ENCODE results near the gene PPP2R1B. TPM values are rescaled to one million over a fixed set of nuclear protein-coding genes. Genes with fewer than 3 reads are reported as not detected.
A peak's percentile ranks its signal among the peaks of the same experiment; 100 is the strongest.

The PPP2R1B gene
- total RNA-seq, 2 donors from 2014 or later: 24.7 to 41.5 TPM

DNA sequence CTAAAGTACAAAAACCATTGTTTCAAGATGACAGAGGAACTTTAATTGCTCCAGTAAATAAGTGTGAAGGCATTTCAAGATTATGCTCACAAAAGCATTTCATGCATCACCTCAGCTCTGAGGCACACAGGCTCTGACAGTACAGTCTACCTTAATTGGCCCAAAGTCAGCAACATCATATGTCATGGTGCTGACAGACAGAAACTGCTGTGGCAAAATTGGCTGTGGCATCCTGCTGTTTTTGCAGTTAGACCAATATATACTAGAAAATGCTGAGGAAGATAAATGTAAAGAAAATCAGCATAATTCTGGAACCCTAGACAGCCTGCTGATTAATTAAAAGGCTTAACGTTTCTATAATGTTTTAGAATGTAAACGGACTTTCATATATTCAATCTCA lies 34.9 kb upstream of the PPP2R1B start:
- Histone ChIP-seq H3K36me3 (replicated peaks in 1 of 2; ENCODE audit: insufficient read depth in 1 of 2, low read depth in 2 of 2) (no peaks in the 10 kb centered on the region), H3K4me3 (no peak overlapping the region), H3K27ac (peak overlapping the region in 3 of 4 donors; percentile 8 to 81 (median 29)), H3K4me1 (peaks cover 27% of the 10 kb centered on the region), H3K9me3 (no peaks in the 10 kb centered on the region), H3K27me3 (no peaks in the 10 kb centered on the region)
- intact Hi-C loops (cut with DNase I): no loop called here
- WGBS, 2 donors: 36 to 49% methylated on average over 2 of the region's 2 CpGs
- ATAC-seq (peak; percentile 57), DNase-seq (peak in 2 of 4 donors; percentile 27 to 39)
- TF ChIP-seq, protein P1, sequence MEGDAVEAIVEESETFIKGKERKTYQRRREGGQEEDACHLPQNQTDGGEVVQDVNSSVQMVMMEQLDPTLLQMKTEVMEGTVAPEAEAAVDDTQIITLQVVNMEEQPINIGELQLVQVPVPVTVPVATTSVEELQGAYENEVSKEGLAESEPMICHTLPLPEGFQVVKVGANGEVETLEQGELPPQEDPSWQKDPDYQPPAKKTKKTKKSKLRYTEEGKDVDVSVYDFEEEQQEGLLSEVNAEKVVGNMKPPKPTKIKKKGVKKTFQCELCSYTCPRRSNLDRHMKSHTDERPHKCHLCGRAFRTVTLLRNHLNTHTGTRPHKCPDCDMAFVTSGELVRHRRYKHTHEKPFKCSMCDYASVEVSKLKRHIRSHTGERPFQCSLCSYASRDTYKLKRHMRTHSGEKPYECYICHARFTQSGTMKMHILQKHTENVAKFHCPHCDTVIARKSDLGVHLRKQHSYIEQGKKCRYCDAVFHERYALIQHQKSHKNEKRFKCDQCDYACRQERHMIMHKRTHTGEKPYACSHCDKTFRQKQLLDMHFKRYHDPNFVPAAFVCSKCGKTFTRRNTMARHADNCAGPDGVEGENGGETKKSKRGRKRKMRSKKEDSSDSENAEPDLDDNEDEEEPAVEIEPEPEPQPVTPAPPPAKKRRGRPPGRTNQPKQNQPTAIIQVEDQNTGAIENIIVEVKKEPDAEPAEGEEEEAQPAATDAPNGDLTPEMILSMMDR (IDR thresholded peaks at IDR 0.05): no peak
- no peak for TF ChIP-seq POLR2A (IDR thresholded peaks at IDR 0.05)

DNA sequence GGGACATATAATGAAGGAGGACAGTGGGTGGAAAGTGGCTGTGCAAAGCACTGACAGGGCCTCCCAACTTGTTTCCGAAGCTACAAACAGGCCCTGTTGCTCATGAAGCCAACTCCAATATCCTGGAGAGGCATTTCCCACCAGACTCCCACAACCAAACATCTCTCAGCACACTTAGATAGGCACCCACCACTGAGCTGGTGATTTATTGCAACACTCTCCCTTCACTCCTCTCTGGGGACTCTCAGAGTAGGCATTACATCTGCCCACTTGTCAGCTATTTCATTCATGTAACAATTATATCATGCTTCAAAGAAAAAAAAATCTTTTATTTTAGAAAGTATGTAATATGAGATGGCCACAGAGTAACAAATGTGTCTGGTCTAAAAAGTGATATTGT lies 32.1 kb upstream of the PPP2R1B start:
- no peaks in the 10 kb centered on the region for H3K27me3 ChIP-seq
- WGBS, 2 donors: 96 to 100% methylated on average over 1 of the region's 1 CpG
- DNase-seq (no peak), ATAC-seq (no peak)
- no peaks in the 10 kb centered on the region for H3K9me3 ChIP-seq
- no peak overlapping the region for H3K4me3 ChIP-seq
- H3K4me1 ChIP-seq: peaks cover 35% of the 10 kb centered on the region
- H3K36me3 ChIP-seq (replicated peaks in 1 of 2; ENCODE audit: insufficient read depth in 1 of 2, low read depth in 2 of 2): no peaks in the 10 kb centered on the region
- H3K27ac ChIP-seq: no peak overlapping the region
- TF ChIP-seq, protein P1 (IDR thresholded peaks at IDR 0.05): no peak
- TF ChIP-seq POLR2A (IDR thresholded peaks at IDR 0.05): no peak
- intact Hi-C loops (cut with DNase I): no loop called here

DNA sequence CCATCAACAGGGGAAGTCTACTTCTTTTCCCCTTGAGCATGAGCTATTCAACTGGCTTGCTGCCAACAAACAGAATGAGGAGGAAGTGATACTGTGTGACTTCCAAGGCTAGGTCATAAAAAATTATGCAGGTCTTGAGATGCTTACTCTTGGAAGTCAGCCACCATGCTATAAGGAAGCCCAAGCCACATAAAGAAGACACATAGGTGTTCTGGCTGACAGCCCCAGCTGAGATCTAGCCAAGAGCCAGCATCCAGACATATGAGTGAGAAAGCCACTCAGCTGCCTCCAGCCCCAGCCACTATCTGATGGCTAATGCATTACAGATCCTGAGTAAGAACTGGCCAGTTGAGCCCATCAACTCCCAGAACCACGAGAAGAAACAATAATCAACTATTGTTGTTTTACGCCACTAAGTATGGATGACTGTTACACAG lies 31.0 kb upstream of the PPP2R1B start:
- no peak overlapping the region for H3K4me3 ChIP-seq
- 92 to 95% methylated on average over 2 of the region's 2 CpGs for WGBS, 2 donors
- H3K4me1 ChIP-seq: peaks cover 35% of the 10 kb centered on the region
- H3K27ac ChIP-seq: no peak overlapping the region
- TF ChIP-seq, protein P1 (IDR thresholded peaks at IDR 0.05): no peak
- TF ChIP-seq POLR2A (IDR thresholded peaks at IDR 0.05): no peak
- peak in 1 of 4 donors; percentile 33 for DNase-seq
- no peaks in the 10 kb centered on the region for H3K27me3 ChIP-seq
- intact Hi-C loops (cut with DNase I): no loop called here
- no peak for ATAC-seq
- no peaks in the 10 kb centered on the region for H3K9me3 ChIP-seq
- H3K36me3 ChIP-seq (replicated peaks in 1 of 2; ENCODE audit: insufficient read depth in 1 of 2, low read depth in 2 of 2): no peaks in the 10 kb centered on the region

DNA sequence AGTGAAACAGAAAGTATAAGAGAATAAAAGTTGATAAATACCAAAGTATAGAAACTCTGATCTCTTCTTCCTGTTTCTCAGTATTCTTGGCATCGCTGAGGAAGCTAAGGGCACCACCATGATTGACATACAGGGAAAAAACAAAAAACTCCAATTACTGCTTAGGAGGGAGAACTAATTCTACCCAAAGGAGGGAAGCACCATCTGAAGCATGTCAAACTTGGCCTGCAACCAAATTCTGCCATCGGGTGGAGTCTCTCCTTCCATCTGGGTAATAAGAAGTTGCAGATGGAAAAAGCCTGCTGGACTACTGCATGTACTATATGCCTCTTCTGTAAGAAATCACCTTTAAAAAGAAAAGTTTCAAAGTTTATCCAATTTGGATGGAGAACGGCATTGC lies 30.5 kb upstream of the PPP2R1B start:
- H3K27me3 ChIP-seq: no peaks in the 10 kb centered on the region
- H3K4me3 ChIP-seq: no peak overlapping the region
- TF ChIP-seq, protein P1 (IDR thresholded peaks at IDR 0.05): no peak
- no peak for TF ChIP-seq POLR2A (IDR thresholded peaks at IDR 0.05)
- peak overlapping the region in 1 of 4 donors; percentile 25 for H3K27ac ChIP-seq
- H3K4me1 ChIP-seq: peaks cover 32% of the 10 kb centered on the region
- WGBS, 2 donors: 80 to 86% methylated on average over 3 of the region's 3 CpGs
- ATAC-seq (no peak), DNase-seq (no peak)
- no peaks in the 10 kb centered on the region for H3K36me3 ChIP-seq (replicated peaks in 1 of 2; ENCODE audit: insufficient read depth in 1 of 2, low read depth in 2 of 2)
- intact Hi-C loops (cut with DNase I): no loop called here
- no peaks in the 10 kb centered on the region for H3K9me3 ChIP-seq

DNA sequence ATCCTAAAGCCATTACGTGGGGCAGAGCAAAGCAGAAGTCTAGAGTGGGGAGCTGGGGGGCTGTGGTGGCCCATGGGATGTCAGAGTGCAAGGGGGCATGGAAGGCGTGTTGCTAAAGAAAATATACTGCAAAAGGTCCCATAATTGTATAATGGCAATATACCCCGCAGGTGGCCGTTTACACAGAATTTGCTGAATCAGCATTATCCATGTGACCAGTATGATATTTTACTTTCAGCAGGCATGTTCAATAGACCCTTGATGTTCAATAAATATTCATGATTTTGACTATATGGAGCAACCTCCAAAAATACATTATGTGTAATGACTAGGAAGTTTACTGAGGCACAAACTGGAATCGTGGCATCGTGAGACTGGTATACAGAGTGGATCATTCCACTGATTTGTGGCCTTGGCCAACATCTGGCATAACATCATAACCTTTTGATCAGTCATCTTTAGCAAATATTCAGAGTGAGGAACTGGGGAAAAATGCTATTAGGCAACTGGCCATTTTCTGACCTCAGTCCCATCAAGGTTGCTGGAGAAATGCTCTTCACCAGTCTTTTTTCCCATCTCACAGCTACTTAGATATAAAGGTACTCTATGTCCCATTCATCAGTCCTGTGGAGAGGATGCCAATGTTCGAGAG lies 29.3 kb upstream of the PPP2R1B start:
- intact Hi-C loops (cut with DNase I): no loop called here
- Histone ChIP-seq H3K9me3 (no peaks in the 10 kb centered on the region), H3K27me3 (no peaks in the 10 kb centered on the region), H3K27ac (no peak overlapping the region), H3K4me3 (no peak overlapping the region), H3K36me3 (replicated peaks in 1 of 2; ENCODE audit: insufficient read depth in 1 of 2, low read depth in 2 of 2) (no peaks in the 10 kb centered on the region), H3K4me1 (peaks cover 22% of the 10 kb centered on the region)
- no peak for TF ChIP-seq POLR2A (IDR thresholded peaks at IDR 0.05)
- TF ChIP-seq, protein P1 (IDR thresholded peaks at IDR 0.05): no peak
- 84 to 90% methylated on average over 7 of the region's 7 CpGs for WGBS, 2 donors
- ATAC-seq (no peak), DNase-seq (peak in 1 of 4 donors; percentile 14)
